GM12874 (cell line): ENCODE measurements around the gene PRDM7.

Experiments
- CTCF ChIP-seq: IDR thresholded peaks from 2 replicates; pipeline ENCODE4 v1.5.1; 2011; ENCODE audit warnings: low read depth, mild to moderate bottlenecking, control low read depth, low read length, moderate library complexity; ENCODE audit not compliant: insufficient read depth

PRDM7 gene

DNA sequence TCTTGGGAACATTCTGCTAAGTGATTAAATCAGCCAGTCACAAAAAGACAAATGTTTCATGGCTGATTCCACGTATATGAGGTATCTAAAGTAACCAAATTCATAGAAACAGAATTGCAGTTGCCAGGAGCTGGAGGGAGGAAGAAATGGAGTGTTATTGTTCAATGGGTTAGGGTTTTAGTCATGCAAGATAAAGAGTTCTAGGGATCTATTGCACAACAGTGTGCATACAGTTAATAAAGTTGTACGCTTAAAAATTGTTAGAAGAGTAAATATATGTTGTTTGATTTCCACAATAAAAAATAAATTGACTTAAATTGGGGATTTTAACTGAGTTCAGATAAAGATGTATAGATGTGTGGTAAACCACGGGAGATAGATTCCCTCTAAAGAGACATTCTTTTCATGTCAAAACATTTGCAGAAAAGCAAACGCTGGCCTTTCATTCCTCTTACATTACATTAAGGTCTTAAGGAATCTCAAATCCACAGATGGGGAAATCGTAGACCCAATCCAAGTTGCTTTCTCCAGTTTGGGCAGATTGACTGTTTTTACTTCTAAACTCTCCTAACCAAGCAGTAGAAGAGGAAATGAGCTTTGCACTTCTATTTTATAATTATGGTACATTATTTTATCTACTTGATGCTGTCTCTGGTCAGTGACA lies 4.6 kb downstream of the PRDM7 start:
- no peak for TF ChIP-seq CTCF

DNA sequence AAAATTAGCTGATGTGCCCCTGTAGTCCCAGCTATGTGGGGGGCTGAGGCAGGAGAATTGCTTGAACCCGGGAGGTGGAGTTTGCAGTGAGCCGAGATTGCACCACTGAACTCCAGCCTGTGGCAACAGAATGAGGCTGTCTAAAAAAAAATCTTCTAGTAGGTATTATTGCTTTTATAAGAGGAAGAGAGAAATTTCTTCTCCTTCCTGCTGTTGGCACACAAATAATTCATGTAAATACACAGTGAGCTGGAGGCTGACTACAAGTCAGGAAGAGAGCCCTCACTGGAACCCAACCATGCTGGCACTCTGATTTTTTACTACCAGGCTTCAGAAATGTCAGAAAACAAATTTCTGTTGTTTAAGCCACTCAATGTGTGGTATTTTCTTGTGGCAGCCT lies 6.7 kb downstream of the PRDM7 start:
- no peak for TF ChIP-seq CTCF

DNA sequence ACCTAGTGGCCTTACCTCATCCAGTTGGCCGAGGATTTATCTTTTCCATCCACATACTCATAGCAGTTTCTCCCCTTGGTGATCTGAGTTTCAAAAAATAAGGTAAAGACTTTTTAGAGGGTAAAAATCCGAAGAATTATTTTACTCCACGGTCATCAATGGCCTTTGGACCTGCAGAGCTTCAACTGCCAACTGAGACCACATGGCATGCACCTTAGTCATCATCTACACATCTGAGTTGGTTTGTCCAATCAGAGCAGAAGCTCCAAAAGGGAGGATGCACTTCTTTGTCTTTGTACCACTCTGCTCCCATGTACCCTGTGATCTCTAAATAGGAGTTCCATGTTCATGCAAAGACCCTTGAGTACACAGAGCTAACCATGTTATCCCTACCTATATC lies 15.7 kb downstream of the PRDM7 start:
- no peak for TF ChIP-seq CTCF

- TF ChIP-seq CTCF: no peak
Observed at GRCh38 chr16:90057738-90058173, 19.4 kb downstream of the PRDM7 start.

DNA sequence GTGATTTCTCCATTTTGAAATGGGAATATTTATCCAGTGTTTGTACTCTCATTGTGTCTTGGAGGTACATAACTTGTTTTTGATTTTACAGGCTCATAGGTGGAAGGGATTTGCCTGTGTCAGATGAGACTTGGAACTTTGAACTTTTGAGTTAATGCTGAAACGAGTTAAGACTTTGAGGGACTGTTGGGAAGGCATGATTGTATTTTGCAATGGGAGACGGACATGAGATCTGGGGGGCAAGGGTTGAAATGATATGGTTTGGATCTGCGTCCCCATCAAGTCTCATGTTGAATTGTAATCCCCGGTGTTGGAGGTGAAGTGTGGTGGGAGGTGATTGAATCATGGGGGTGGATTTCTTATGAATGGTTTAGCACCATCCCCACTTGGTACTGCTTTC lies 21.8 kb downstream of the PRDM7 start:
- no peak for TF ChIP-seq CTCF

DNA sequence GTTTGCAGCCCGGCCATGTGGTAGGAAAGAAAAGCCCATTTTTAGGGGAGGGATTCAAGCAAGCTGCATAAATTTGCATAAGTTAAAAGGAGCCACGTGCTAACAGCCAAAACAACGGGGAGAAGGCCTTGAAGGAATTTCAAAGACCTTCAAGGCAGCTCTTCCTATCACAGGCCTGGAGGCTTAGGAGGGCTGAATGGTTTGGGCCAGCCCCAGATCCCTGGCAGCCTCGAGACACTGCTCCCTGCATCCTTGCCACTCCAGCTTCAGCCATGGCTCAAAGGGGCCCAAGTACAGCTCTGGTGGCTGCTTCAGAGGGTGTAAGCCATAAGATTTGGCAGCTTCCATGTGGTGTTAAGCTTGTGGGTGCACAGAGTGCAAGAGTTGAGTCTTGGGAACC lies 22.6 kb downstream of the PRDM7 start:
- TF ChIP-seq CTCF: no peak

- TF ChIP-seq CTCF: no peak
Observed at GRCh38 chr16:90053902-90054500, 23.1 kb downstream of the PRDM7 start.
